Measurements from ENCODE around the gene TRIM47.

The TRIM47 gene

GRCh38 chr17:75922173-75922961 is 44.0 kb upstream of the TRIM47 start:
- H3K4me2 ChIP-seq (ENCODE audit: low read depth, low read length, poor library complexity, severe bottlenecking): no peak overlapping the region
- H3K36me3 ChIP-seq (ENCODE audit: low read length): no peaks in the 10 kb centered on the region
- no peak overlapping the region for H3K4me3 ChIP-seq (ENCODE audit: insufficient read depth, low read length, poor library complexity, severe bottlenecking)
- H3K79me2 ChIP-seq (ENCODE audit: insufficient read depth, low read length): no peaks in the 10 kb centered on the region
- no peak overlapping the region for H3K9ac ChIP-seq (ENCODE audit: low read length)
- H4K20me1 ChIP-seq (ENCODE audit: low read depth, low read length): no peaks in the 10 kb centered on the region
- H3K9me3 ChIP-seq (ENCODE audit: insufficient read depth, low read length): no peaks in the 10 kb centered on the region
- H2AFZ ChIP-seq (ENCODE audit: low read depth, low read length, severe bottlenecking): no peak overlapping the region
- no peak overlapping the region for H3K27ac ChIP-seq (ENCODE audit: low read depth, low read length)
- H3K9me2 ChIP-seq (replicated peaks; ENCODE audit: insufficient read depth, low read length): no peaks in the 10 kb centered on the region
- no peaks in the 10 kb centered on the region for H3F3A ChIP-seq (ENCODE audit: insufficient read depth)
- no peak for TF ChIP-seq EZH2phosphoT487 (conservative IDR thresholded peaks at IDR 0.05; ENCODE audit: low read length)
- TF ChIP-seq CTCF (IDR thresholded peaks at IDR 0.05; ENCODE audit: insufficient read depth, low read length, poor library complexity, severe bottlenecking): no peak
- no peaks in the 10 kb centered on the region for H3K27me3 ChIP-seq (ENCODE audit: low read length)

GRCh38 chr17:75921596-75921995 is 43.2 kb upstream of the TRIM47 start:
- Histone ChIP-seq H3K27ac (ENCODE audit: low read depth, low read length) (no peak overlapping the region), H3K4me2 (ENCODE audit: low read depth, low read length, poor library complexity, severe bottlenecking) (no peak overlapping the region)
- TF ChIP-seq CTCF (IDR thresholded peaks at IDR 0.05; ENCODE audit: insufficient read depth, low read length, poor library complexity, severe bottlenecking): no peak
- no peak for TF ChIP-seq EZH2phosphoT487 (conservative IDR thresholded peaks at IDR 0.05; ENCODE audit: low read length)

GRCh38 chr17:75920045-75920560 is 41.7 kb upstream of the TRIM47 start:
- Histone ChIP-seq H3K27me3 (ENCODE audit: low read length) (no peaks in the 10 kb centered on the region), H3K27ac (ENCODE audit: low read depth, low read length) (no peak overlapping the region), H3K4me3 (ENCODE audit: insufficient read depth, low read length, poor library complexity, severe bottlenecking) (no peak overlapping the region), H3K9me3 (ENCODE audit: insufficient read depth, low read length) (no peaks in the 10 kb centered on the region), H3K9ac (ENCODE audit: low read length) (no peak overlapping the region), H3K4me2 (ENCODE audit: low read depth, low read length, poor library complexity, severe bottlenecking) (no peak overlapping the region), H3K79me2 (ENCODE audit: insufficient read depth, low read length) (no peaks in the 10 kb centered on the region), H4K20me1 (ENCODE audit: low read depth, low read length) (no peaks in the 10 kb centered on the region), H3F3A (ENCODE audit: insufficient read depth) (no peaks in the 10 kb centered on the region), H3K9me2 (replicated peaks; ENCODE audit: insufficient read depth, low read length) (no peaks in the 10 kb centered on the region), H2AFZ (ENCODE audit: low read depth, low read length, severe bottlenecking) (no peak overlapping the region), H3K36me3 (ENCODE audit: low read length) (no peaks in the 10 kb centered on the region)
- TF ChIP-seq EZH2phosphoT487 (conservative IDR thresholded peaks at IDR 0.05; ENCODE audit: low read length) (no peak), CTCF (IDR thresholded peaks at IDR 0.05; ENCODE audit: insufficient read depth, low read length, poor library complexity, severe bottlenecking) (no peak)

More at GRCh38 chr17:75921596-75921995, 43.2 kb upstream of the TRIM47 start:
- Histone ChIP-seq H4K20me1 (ENCODE audit: low read depth, low read length) (no peaks in the 10 kb centered on the region), H3K79me2 (ENCODE audit: insufficient read depth, low read length) (no peaks in the 10 kb centered on the region), H3K9ac (ENCODE audit: low read length) (no peak overlapping the region), H3K9me2 (replicated peaks; ENCODE audit: insufficient read depth, low read length) (no peaks in the 10 kb centered on the region), H3K27me3 (ENCODE audit: low read length) (no peaks in the 10 kb centered on the region), H2AFZ (ENCODE audit: low read depth, low read length, severe bottlenecking) (no peak overlapping the region), H3F3A (ENCODE audit: insufficient read depth) (no peaks in the 10 kb centered on the region), H3K9me3 (ENCODE audit: insufficient read depth, low read length) (no peaks in the 10 kb centered on the region), H3K36me3 (ENCODE audit: low read length) (no peaks in the 10 kb centered on the region), H3K4me3 (ENCODE audit: insufficient read depth, low read length, poor library complexity, severe bottlenecking) (no peak overlapping the region)

All from SU-DHL-6 (cell line).